GM12891 (cell line): ENCODE data around the gene SLC22A12.

Experiments used
- PAX5 ChIP-seq: IDR thresholded peaks from 2 replicates; pipeline ENCODE4 v1.6.1; 2011; ENCODE audit warnings: low read length, moderate library complexity, mild to moderate bottlenecking; ENCODE audit not compliant: insufficient read depth, severe bottlenecking
- POLR2A ChIP-seq: IDR thresholded peaks from 2 replicates; pipeline ENCODE4 v1.6.1; 2011; ENCODE audit warnings: low read depth, low read length, control low read depth
- POLR2AphosphoS5 ChIP-seq: IDR thresholded peaks from 2 replicates; pipeline ENCODE4 v1.6.1; 2011; ENCODE audit warnings: low read depth, low read length, control low read depth
- POU2F2 ChIP-seq: IDR thresholded peaks from 2 replicates; pipeline ENCODE4 v1.6.1; 2011; ENCODE audit warnings: low read depth, mild to moderate bottlenecking, control low read depth, low read length, moderate library complexity
- SPI1 ChIP-seq: IDR thresholded peaks from 2 replicates; pipeline ENCODE4 v1.6.1; 2011; ENCODE audit warnings: low read depth, low read length, control low read depth
- TAF1 ChIP-seq: IDR thresholded peaks from 2 replicates; pipeline ENCODE4 v1.6.1; 2011; ENCODE audit warnings: low read depth, low read length, control low read depth

DNA sequence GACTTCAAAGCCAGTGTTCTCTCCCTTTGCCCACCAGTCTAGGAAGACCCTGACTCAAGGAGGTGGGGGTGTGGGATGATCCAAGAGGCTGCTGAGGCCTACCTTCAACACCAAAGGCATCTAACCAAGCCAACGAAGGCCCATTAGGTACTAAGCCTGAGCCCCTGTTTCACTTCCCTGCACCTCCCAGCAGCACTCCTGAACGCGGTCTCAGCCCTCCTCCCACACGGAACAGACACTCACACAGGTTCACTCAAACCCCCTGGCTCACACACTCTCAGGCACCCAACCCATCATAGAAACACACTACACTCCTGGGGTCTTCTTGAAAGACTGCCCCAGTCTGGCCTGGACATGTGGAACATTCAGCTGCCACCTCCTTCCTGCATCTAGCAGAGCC is 40.7 kb downstream of the SLC22A12 start:
- TF ChIP-seq POLR2AphosphoS5 (no peak), POU2F2 (no peak), PAX5 (no peak), POLR2A (no peak), SPI1 (peak; percentile 78), TAF1 (no peak)
